Measurements from ENCODE around the gene HIVEP3.

HIVEP3 gene

GRCh38 chr1:41639332-41639936 lies 279.3 kb downstream of the HIVEP3 start:
- H3K9me3 ChIP-seq (ENCODE audit: insufficient read depth, low read length): no peaks in the 10 kb centered on the region
- H3K4me3 ChIP-seq (ENCODE audit: insufficient read length, low read depth): no peak overlapping the region
- H3K27me3 ChIP-seq (ENCODE audit: insufficient read depth, insufficient read length): no peaks in the 10 kb centered on the region
- H3K36me3 ChIP-seq (ENCODE audit: insufficient read depth, insufficient read length, low read length): no peaks in the 10 kb centered on the region
- H3K9ac ChIP-seq (ENCODE audit: insufficient read length, low read depth): no peak overlapping the region
- H3K4me1 ChIP-seq (ENCODE audit: insufficient read depth, insufficient read length): peaks cover 9% of the 10 kb centered on the region
- TF ChIP-seq YY1 (IDR thresholded peaks at IDR 0.05; ENCODE audit: insufficient read depth, insufficient read length) (no peak), ZNF274 (IDR thresholded peaks at IDR 0.05; ENCODE audit: low read depth, low read length) (no peak)
- no peak for DNase-seq (ENCODE audit: low read depth, low spot score)

DNA sequence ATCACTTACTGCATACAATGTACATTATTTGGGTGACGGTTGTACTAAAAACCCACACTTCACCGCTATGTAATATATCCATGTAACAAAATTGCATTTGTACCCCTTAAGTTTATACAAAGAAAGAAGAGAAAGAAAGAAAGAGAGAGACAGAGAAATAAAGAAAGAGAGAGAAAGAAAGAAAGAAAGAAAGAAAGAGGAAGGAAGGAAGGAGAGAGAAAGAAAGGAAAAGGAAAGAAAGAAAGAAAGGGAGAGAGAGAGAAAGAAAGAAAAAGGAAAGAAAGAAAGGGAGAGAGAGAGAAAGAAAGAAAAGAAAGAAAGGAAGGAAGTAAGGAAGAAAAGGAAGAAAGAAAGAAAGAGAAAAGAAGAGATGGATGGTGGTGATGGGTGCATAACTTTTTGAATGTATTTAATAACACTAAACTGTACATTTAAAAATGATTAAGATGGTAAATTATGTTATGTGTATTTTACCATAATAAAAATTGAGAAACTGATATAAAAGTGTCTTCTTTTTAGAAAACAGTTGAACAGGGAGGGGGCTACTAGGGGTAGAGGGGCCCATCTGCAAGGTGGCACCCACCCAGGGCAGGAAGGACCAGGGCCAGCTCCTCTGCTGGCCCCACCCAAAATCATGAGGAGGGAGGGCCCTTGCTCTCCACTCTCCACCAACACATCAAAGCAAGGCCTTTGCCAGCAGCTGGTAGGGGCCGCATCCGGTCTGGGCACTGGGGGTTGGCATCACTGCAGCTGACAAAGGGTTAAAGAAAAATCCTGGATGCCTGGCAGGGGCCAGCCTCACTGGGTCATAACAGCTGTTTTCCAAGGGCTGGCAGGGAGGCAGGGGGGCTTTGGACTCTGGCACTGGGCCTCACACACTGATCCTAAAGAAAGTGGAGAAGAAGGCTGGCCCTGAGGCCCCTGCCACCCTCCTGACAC lies 280.4 kb downstream of the HIVEP3 start:
- no peaks in the 10 kb centered on the region for H3K36me3 ChIP-seq (ENCODE audit: insufficient read depth, insufficient read length, low read length)
- TF ChIP-seq ZNF274 (IDR thresholded peaks at IDR 0.05; ENCODE audit: low read depth, low read length) (no peak), YY1 (IDR thresholded peaks at IDR 0.05; ENCODE audit: insufficient read depth, insufficient read length) (no peak), SUZ12 (IDR thresholded peaks at IDR 0.05; ENCODE audit: extremely low read depth, insufficient read depth, insufficient read length) (no peak)
- peaks cover 9% of the 10 kb centered on the region for H3K4me1 ChIP-seq (ENCODE audit: insufficient read depth, insufficient read length)
- DNase-seq (ENCODE audit: low read depth, low spot score): no peak
- no peaks in the 10 kb centered on the region for H3K9me3 ChIP-seq (ENCODE audit: insufficient read depth, low read length)
- no peaks in the 10 kb centered on the region for H3K27me3 ChIP-seq (ENCODE audit: insufficient read depth, insufficient read length)
- no peak overlapping the region for H3K9ac ChIP-seq (ENCODE audit: insufficient read length, low read depth)
- H3K4me3 ChIP-seq (ENCODE audit: insufficient read length, low read depth): no peak overlapping the region

DNA sequence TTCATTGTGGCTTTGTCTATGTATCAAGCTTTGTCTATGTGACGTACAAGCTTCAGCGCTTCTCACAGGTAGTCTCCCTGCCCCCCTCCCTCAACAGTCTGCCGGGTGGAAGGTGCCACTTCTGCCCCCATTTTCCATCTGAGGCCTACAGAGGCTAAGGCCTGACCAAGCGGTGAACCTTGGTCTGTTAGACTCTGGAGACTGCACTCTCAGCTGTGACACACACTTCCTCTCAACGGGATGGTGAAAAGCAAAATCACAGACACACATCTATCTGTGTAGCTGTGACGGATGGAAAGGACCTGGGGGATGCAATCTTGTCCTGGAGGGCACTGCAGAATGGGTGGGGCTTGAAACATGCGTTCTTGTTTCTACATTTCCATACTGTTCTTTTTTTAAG lies 281.4 kb downstream of the HIVEP3 start:
- Histone ChIP-seq H3K9ac (ENCODE audit: insufficient read length, low read depth) (no peak overlapping the region), H3K4me3 (ENCODE audit: insufficient read length, low read depth) (no peak overlapping the region), H3K36me3 (ENCODE audit: insufficient read depth, insufficient read length, low read length) (no peaks in the 10 kb centered on the region), H3K9me3 (ENCODE audit: insufficient read depth, low read length) (no peaks in the 10 kb centered on the region), H3K4me1 (ENCODE audit: insufficient read depth, insufficient read length) (peaks cover 11% of the 10 kb centered on the region), H3K27me3 (ENCODE audit: insufficient read depth, insufficient read length) (no peaks in the 10 kb centered on the region)
- DNase-seq (ENCODE audit: low read depth, low spot score): no peak
- TF ChIP-seq SUZ12 (IDR thresholded peaks at IDR 0.05; ENCODE audit: extremely low read depth, insufficient read depth, insufficient read length) (no peak), ZNF274 (IDR thresholded peaks at IDR 0.05; ENCODE audit: low read depth, low read length) (no peak), YY1 (IDR thresholded peaks at IDR 0.05; ENCODE audit: insufficient read depth, insufficient read length) (no peak)

DNA sequence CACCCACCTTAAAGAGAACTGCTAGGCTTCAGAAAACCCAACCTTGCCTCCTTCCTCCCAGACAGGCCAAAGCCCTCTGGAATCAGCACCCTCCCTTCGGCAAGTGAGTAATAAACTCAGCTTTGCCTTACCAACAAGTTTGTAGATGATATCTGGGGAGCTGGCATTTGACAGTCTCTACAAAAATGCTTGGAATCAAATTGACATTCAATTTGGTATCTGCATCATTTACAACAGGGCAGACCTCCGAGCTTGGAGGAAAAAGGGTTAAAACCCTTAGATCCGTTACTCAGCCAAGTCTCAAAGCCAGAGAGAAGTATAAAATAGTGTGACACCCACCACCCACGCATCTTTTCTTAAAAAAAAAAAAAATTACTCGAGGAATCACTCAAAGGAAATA lies 285.0 kb downstream of the HIVEP3 start:
- TF ChIP-seq YY1 (IDR thresholded peaks at IDR 0.05; ENCODE audit: insufficient read depth, insufficient read length) (no peak), SUZ12 (IDR thresholded peaks at IDR 0.05; ENCODE audit: extremely low read depth, insufficient read depth, insufficient read length) (no peak), ZNF274 (IDR thresholded peaks at IDR 0.05; ENCODE audit: low read depth, low read length) (no peak)
- H3K36me3 ChIP-seq (ENCODE audit: insufficient read depth, insufficient read length, low read length): no peaks in the 10 kb centered on the region
- H3K4me3 ChIP-seq (ENCODE audit: insufficient read length, low read depth): no peak overlapping the region
- H3K9me3 ChIP-seq (ENCODE audit: insufficient read depth, low read length): no peaks in the 10 kb centered on the region
- DNase-seq (ENCODE audit: low read depth, low spot score): no peak
- H3K9ac ChIP-seq (ENCODE audit: insufficient read length, low read depth): no peak overlapping the region
- no peaks in the 10 kb centered on the region for H3K27me3 ChIP-seq (ENCODE audit: insufficient read depth, insufficient read length)
- H3K4me1 ChIP-seq (ENCODE audit: insufficient read depth, insufficient read length): peaks cover 11% of the 10 kb centered on the region

DNA sequence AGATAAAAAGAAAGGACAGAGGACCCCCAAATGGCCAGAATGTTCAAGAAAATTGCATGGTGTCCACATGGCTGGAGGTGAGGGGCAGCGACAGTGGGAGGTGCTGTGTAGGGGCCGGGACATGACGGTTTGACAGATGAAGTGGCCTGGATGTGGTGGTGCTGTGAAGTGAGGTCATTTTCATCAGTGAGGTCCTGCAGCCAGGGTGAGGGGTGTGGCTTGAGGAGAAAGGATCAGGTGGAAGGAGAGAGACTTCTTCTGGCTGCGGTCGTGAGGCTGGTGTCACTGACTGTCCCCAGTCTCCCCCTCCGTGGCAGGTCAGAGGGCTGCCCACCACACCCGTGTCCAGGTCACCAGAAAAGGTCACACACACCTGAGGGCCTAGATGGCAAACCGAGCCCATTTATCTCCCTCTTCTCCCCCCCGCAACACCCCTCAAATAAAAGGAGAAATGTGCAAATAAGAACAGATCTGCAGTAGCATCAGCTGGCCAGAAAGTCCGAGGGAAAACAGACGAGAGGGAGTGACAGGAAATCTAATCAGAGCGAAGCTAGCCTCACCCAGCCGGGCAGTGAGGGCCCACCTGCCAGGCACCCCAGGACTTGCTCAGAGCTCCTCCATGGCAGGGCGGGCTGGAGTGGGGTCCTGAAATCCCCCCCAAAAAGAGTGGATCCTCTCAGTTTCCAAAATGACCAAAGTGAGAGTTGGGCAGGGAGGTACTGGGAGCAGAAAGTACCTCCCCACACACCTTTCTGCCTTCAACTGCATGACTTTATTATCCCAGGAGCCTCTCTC lies 285.7 kb downstream of the HIVEP3 start:
- peaks cover 5% of the 10 kb centered on the region for H3K36me3 ChIP-seq (ENCODE audit: insufficient read depth, insufficient read length, low read length)
- TF ChIP-seq YY1 (IDR thresholded peaks at IDR 0.05; ENCODE audit: insufficient read depth, insufficient read length) (no peak), SUZ12 (IDR thresholded peaks at IDR 0.05; ENCODE audit: extremely low read depth, insufficient read depth, insufficient read length) (no peak), ZNF274 (IDR thresholded peaks at IDR 0.05; ENCODE audit: low read depth, low read length) (no peak)
- peaks cover 11% of the 10 kb centered on the region for H3K4me1 ChIP-seq (ENCODE audit: insufficient read depth, insufficient read length)
- no peaks in the 10 kb centered on the region for H3K27me3 ChIP-seq (ENCODE audit: insufficient read depth, insufficient read length)
- no peak overlapping the region for H3K9ac ChIP-seq (ENCODE audit: insufficient read length, low read depth)
- no peak overlapping the region for H3K4me3 ChIP-seq (ENCODE audit: insufficient read length, low read depth)
- no peaks in the 10 kb centered on the region for H3K9me3 ChIP-seq (ENCODE audit: insufficient read depth, low read length)
- no peak for DNase-seq (ENCODE audit: low read depth, low spot score)

- H3K36me3 ChIP-seq (ENCODE audit: insufficient read depth, insufficient read length, low read length): peaks cover 5% of the 10 kb centered on the region
- H3K4me1 ChIP-seq (ENCODE audit: insufficient read depth, insufficient read length): peaks cover 13% of the 10 kb centered on the region
- no peak overlapping the region for H3K4me3 ChIP-seq (ENCODE audit: insufficient read length, low read depth)
- DNase-seq (ENCODE audit: low read depth, low spot score): no peak
- no peak for TF ChIP-seq YY1 (IDR thresholded peaks at IDR 0.05; ENCODE audit: insufficient read depth, insufficient read length)
- no peak for TF ChIP-seq ZNF274 (IDR thresholded peaks at IDR 0.05; ENCODE audit: low read depth, low read length)
- no peak for TF ChIP-seq SUZ12 (IDR thresholded peaks at IDR 0.05; ENCODE audit: extremely low read depth, insufficient read depth, insufficient read length)
- H3K27me3 ChIP-seq (ENCODE audit: insufficient read depth, insufficient read length): no peaks in the 10 kb centered on the region
- H3K9me3 ChIP-seq (ENCODE audit: insufficient read depth, low read length): no peaks in the 10 kb centered on the region
- no peak overlapping the region for H3K9ac ChIP-seq (ENCODE audit: insufficient read length, low read depth)
Measured at GRCh38 chr1:41631971-41632370, 286.8 kb downstream of the HIVEP3 start.

- Histone ChIP-seq H3K9ac (ENCODE audit: insufficient read length, low read depth) (no peak overlapping the region), H3K36me3 (ENCODE audit: insufficient read depth, insufficient read length, low read length) (peaks cover 5% of the 10 kb centered on the region), H3K4me3 (ENCODE audit: insufficient read length, low read depth) (no peak overlapping the region), H3K9me3 (ENCODE audit: insufficient read depth, low read length) (no peaks in the 10 kb centered on the region), H3K4me1 (ENCODE audit: insufficient read depth, insufficient read length) (peaks cover 17% of the 10 kb centered on the region), H3K27me3 (ENCODE audit: insufficient read depth, insufficient read length) (no peaks in the 10 kb centered on the region)
- DNase-seq (ENCODE audit: low read depth, low spot score): no peak
- TF ChIP-seq ZNF274 (IDR thresholded peaks at IDR 0.05; ENCODE audit: low read depth, low read length) (no peak), SUZ12 (IDR thresholded peaks at IDR 0.05; ENCODE audit: extremely low read depth, insufficient read depth, insufficient read length) (no peak), YY1 (IDR thresholded peaks at IDR 0.05; ENCODE audit: insufficient read depth, insufficient read length) (no peak)
Measured at GRCh38 chr1:41631154-41631553, 287.6 kb downstream of the HIVEP3 start.
